ENCODE measurements around the gene ERCC6L2. TPM values are rescaled to one million over a fixed set of nuclear protein-coding genes. Genes with fewer than 3 reads are reported as not detected.

ERCC6L2 gene
- total RNA-seq, 3 donors from 2014 or later, result 32.4 to 69.4 (median 51.4) TPM

- DNase-seq (no peak), ATAC-seq (no peak)
- intact Hi-C loops (cut with DNase I, micrococcal nuclease), result no loop called here
- Histone ChIP-seq H3K4me1 (ENCODE audit: low read depth) (no peaks in the 10 kb centered on the region), H3K36me3 (ENCODE audit: low read depth) (no peaks in the 10 kb centered on the region), H3K4me3 (no peak overlapping the region), H3K9me3 (peaks cover 8% of the 10 kb centered on the region)
- no peak for TF ChIP-seq CTCF (IDR thresholded peaks at IDR 0.05)
Measured at GRCh38 chr9:95954940-95955339, 79.4 kb downstream of the ERCC6L2 start.

GRCh38 chr9:95962936-95963335, 87.4 kb downstream of the ERCC6L2 start:
- Histone ChIP-seq H3K9me3 (no peaks in the 10 kb centered on the region), H3K4me1 (ENCODE audit: low read depth) (no peaks in the 10 kb centered on the region), H3K4me3 (no peak overlapping the region), H3K36me3 (ENCODE audit: low read depth) (no peaks in the 10 kb centered on the region)
- ATAC-seq, result no peak
- intact Hi-C loops (cut with DNase I, micrococcal nuclease), result no loop called here
- no peak for DNase-seq
- TF ChIP-seq CTCF (IDR thresholded peaks at IDR 0.05), result no peak

- no peak overlapping the region for H3K4me3 ChIP-seq
- no peak for ATAC-seq
Measured at GRCh38 chr9:95963659-95964058, 88.2 kb downstream of the ERCC6L2 start.

GRCh38 chr9:95966306-95966705, 90.8 kb downstream of the ERCC6L2 start:
- Histone ChIP-seq H3K9me3 (no peaks in the 10 kb centered on the region), H3K4me1 (ENCODE audit: low read depth) (no peaks in the 10 kb centered on the region), H3K36me3 (ENCODE audit: low read depth) (no peaks in the 10 kb centered on the region), H3K4me3 (no peak overlapping the region)
- DNase-seq (no peak), ATAC-seq (no peak)
- TF ChIP-seq CTCF (IDR thresholded peaks at IDR 0.05), result no peak
- intact Hi-C loops (cut with DNase I, micrococcal nuclease), result no loop called here

More at GRCh38 chr9:95963659-95964058, 88.2 kb downstream of the ERCC6L2 start:
- no peak for TF ChIP-seq CTCF (IDR thresholded peaks at IDR 0.05)
- H3K36me3 ChIP-seq (ENCODE audit: low read depth), result no peaks in the 10 kb centered on the region
- no peak for DNase-seq
- intact Hi-C loops (cut with DNase I, micrococcal nuclease), result no loop called here
- H3K9me3 ChIP-seq, result no peaks in the 10 kb centered on the region
- no peaks in the 10 kb centered on the region for H3K4me1 ChIP-seq (ENCODE audit: low read depth)

- intact Hi-C loops (cut with DNase I, micrococcal nuclease), result no loop called here
- TF ChIP-seq CTCF (IDR thresholded peaks at IDR 0.05), result no peak
Measured at GRCh38 chr9:95970317-95970716, 94.8 kb downstream of the ERCC6L2 start.

GRCh38 chr9:95971815-95972214, 96.3 kb downstream of the ERCC6L2 start:
- Histone ChIP-seq H3K4me1 (ENCODE audit: low read depth) (no peaks in the 10 kb centered on the region), H3K4me3 (no peak overlapping the region), H3K9me3 (no peaks in the 10 kb centered on the region), H3K36me3 (ENCODE audit: low read depth) (no peaks in the 10 kb centered on the region)
- no peak for DNase-seq
- TF ChIP-seq CTCF (IDR thresholded peaks at IDR 0.05), result no peak
- no peak for ATAC-seq
- intact Hi-C loops (cut with DNase I, micrococcal nuclease), result no loop called here

More at GRCh38 chr9:95970317-95970716, 94.8 kb downstream of the ERCC6L2 start:
- Histone ChIP-seq H3K9me3 (no peaks in the 10 kb centered on the region), H3K4me1 (ENCODE audit: low read depth) (no peaks in the 10 kb centered on the region), H3K4me3 (no peak overlapping the region), H3K36me3 (ENCODE audit: low read depth) (no peaks in the 10 kb centered on the region)
- ATAC-seq (no peak), DNase-seq (no peak)

All from mucosa of descending colon (tissue), 3 donors.